CD4-positive, CD25-positive, alpha-beta regulatory T cell (primary cell): ENCODE data around the gene ZMYM3. TPM values are rescaled to one million over a fixed set of nuclear protein-coding genes. Genes with fewer than 3 reads are reported as not detected.
"Not testable (repeated sequence)": the region's sequence is repeated elsewhere in the genome, so short reads cannot be mapped to it uniquely, and the experiment has no call there.

ENCODE experiments used
- ATAC-seq, 2 donors: fragments of 150-1000 bp; cut with Tn5 transposase; one replicate each; pipeline ENCODE4 v1.10.0; 2021; ENCODE audit warnings: low read depth in 2 of 2, moderate number of reproducible peaks in 2 of 2, moderate library complexity in 1 of 2
- DNase-seq, 3 donors: peaks; one replicate each; pipeline versions ENCODE4 v3.0.0 to v3.0.0-alpha.2; 2012 to 2022; ENCODE audit warnings: mixed read lengths in 1 of 3
- H3K27ac ChIP-seq: one replicate; pipeline ENCODE4 v1.7.0; 2013; ENCODE audit warnings: mild to moderate bottlenecking, low read length; ENCODE audit not compliant: insufficient read depth, poor library complexity, severe bottlenecking
- H3K27me3 ChIP-seq: one replicate; pipeline ENCODE4 v1.7.0; 2013; ENCODE audit warnings: low read length; ENCODE audit not compliant: control insufficient read depth, insufficient read depth
- H3K36me3 ChIP-seq: one replicate; pipeline ENCODE4 v1.7.0; 2013; ENCODE audit warnings: mild to moderate bottlenecking, low read length, moderate library complexity; ENCODE audit not compliant: control insufficient read depth, insufficient read depth
- H3K4me1 ChIP-seq: 2 replicates; pipeline ENCODE4 v1.7.0; 2013; ENCODE audit warnings: mild to moderate bottlenecking, low read length; ENCODE audit not compliant: insufficient read depth, control insufficient read depth, poor library complexity, severe bottlenecking
- H3K4me3 ChIP-seq: one replicate; pipeline ENCODE4 v1.7.0; 2013; ENCODE audit warnings: low read depth, mild to moderate bottlenecking, low read length, moderate library complexity
- H3K9me3 ChIP-seq, 2 experiments: 1 replicate in 1 of 2; 2 replicates in 1 of 2; pipeline ENCODE4 v1.7.0; 2013; ENCODE audit warnings: low read length in 2 of 2, mild to moderate bottlenecking in 1 of 2, moderate library complexity in 1 of 2; ENCODE audit not compliant: control insufficient read depth in 2 of 2
- H3K27ac Mint-ChIP-seq, 3 donors: one replicate each; pipeline ENCODE4 v1.8.0; 2020 to 2022; ENCODE audit warnings: mild to moderate bottlenecking in 3 of 3, mixed read lengths in 3 of 3, moderate library complexity in 2 of 3
- H3K27me3 Mint-ChIP-seq: one replicate; pipeline ENCODE4 v1.8.0; 2022; ENCODE audit warnings: mild to moderate bottlenecking, mixed read lengths
- H3K36me3 Mint-ChIP-seq: one replicate; pipeline ENCODE4 v1.8.0; 2020; ENCODE audit warnings: mixed read lengths
- H3K4me1 Mint-ChIP-seq, 4 donors: one replicate each; pipeline ENCODE4 v1.8.0; 2020 to 2022; ENCODE audit warnings: mixed read lengths in 4 of 4, mild to moderate bottlenecking in 1 of 4
- H3K4me3 Mint-ChIP-seq, 4 donors: one replicate each; pipeline ENCODE4 v1.8.0; 2020 to 2022; ENCODE audit warnings: mild to moderate bottlenecking in 4 of 4, mixed read lengths in 4 of 4, moderate library complexity in 3 of 4
- H3K9me3 Mint-ChIP-seq, 7 donors: one replicate each; pipeline ENCODE4 v1.8.0; 2020 to 2022; ENCODE audit warnings: mixed read lengths in 7 of 7, mild to moderate bottlenecking in 3 of 7, moderate library complexity in 2 of 7
- polyA plus RNA-seq, 4 donors: library from polyadenylated mRNA; unstranded; fragments of 300-500 nt; fragmentation: Illumina TruSeq; gene quantifications; one replicate each; pipeline ENCODE4 v1.2.3, GENCODE V29; 2021
- total RNA-seq: library from RNA; stranded (reverse); gene quantifications from one replicate; pipeline ENCODE4 v1.2.3, GENCODE V29; 2022

The ZMYM3 gene
- total and polyA plus RNA-seq, 5 donors from 2014 or later, result 4.9 to 19.5 (median 7.0) TPM

DNA sequence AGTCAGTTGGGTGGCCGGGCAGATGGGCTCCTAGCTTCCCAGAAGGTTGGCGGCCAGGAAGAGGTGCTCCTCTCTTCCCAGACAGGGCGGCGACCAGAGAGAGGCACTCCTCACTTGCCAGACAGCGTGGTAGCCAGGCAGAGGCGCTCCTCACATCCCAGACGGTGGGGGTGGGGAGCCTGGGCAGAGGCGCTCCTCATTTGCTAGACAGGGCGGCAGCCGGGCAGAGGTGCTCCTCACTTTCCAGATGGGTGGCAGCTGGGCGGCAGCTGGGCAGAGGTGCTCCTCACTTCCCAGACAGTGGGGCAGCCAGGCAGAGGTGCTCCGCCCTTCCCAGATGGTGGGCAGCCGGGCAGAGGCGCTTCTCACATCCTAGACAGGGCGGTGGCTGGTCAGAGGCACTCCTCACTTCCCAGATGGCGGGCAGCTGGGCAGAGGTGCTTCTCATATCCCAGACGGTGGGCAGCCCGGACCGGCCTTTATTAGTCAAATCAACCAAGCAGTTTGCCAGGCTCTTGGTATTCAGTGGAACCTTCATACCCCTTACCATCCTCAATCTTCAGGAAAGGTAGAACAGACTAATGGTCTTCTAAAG lies 16.0 kb upstream of the ZMYM3 start:
- Mint-ChIP-seq H3K9me3 (peaks cover 0 to 1% (median 0%) of the 10 kb centered on the region in 7 donors), H3K4me3 (no peak overlapping the region), H3K27ac (no peak overlapping the region), H3K36me3 (no peaks in the 10 kb centered on the region), H3K27me3 (no peaks in the 10 kb centered on the region), H3K4me1 (no peaks in the 10 kb centered on the region)
- no peaks in the 10 kb centered on the region for H3K9me3 ChIP-seq
- H3K27ac ChIP-seq, result no peak overlapping the region
- ATAC-seq, result no peak
- no peak overlapping the region for H3K4me3 ChIP-seq
- no peak for DNase-seq
- H3K27me3 ChIP-seq, result no peaks in the 10 kb centered on the region
- no peaks in the 10 kb centered on the region for H3K4me1 ChIP-seq
- H3K36me3 ChIP-seq, result no peaks in the 10 kb centered on the region

DNA sequence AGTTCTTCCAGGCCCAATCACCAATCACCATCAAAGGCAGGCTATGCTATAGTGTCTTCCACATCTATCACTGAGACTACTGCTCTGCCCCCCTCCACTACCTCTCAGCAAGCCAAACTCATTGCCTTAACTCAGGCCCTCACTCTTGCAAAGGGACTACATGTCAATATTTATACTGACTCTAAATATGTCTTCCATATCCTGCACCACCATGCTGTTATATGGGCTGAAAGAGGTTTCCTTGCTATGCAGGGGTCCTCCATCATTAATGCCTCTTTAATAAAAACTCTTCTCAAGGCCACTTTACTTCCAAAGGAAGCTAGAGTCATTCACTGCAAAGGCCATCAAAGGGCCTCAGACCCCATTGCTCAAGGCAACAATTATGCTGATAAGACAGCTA lies 14.7 kb upstream of the ZMYM3 start:
- H3K27ac Mint-ChIP-seq, H3K27me3 Mint-ChIP-seq, H3K36me3 ChIP-seq, DNase-seq, H3K27ac ChIP-seq, H3K9me3 Mint-ChIP-seq, H3K27me3 ChIP-seq, H3K9me3 ChIP-seq, ATAC-seq, H3K4me3 Mint-ChIP-seq, H3K4me3 ChIP-seq, H3K36me3 Mint-ChIP-seq, H3K4me1 Mint-ChIP-seq, H3K4me1 ChIP-seq: not testable (repeated sequence)

DNA sequence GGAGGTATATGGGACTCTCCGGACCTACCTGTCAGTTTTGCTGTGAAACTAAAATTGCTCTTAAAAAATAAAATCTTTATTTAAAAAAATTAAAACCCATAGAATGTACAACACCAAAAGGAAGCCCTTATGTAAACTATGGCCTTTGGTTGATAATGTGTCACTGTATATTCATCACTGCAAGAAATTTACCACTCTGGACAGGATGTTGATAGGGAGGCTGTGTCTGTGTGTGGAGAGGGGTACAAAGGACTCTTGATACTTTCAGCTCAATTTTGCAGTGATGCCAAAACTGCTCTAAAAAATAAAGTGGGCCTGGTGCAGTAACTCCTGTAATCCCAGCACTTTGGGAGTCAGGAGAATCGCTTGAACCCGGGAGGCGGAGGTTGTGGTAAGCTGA lies 2.9 kb upstream of the ZMYM3 start:
- Histone ChIP-seq H3K4me1 (peaks cover 20% of the 10 kb centered on the region), H3K27ac (no peak overlapping the region), H3K36me3 (no peaks in the 10 kb centered on the region), H3K4me3 (no peak overlapping the region), H3K27me3 (no peaks in the 10 kb centered on the region), H3K9me3 (no peaks in the 10 kb centered on the region)
- H3K27me3 Mint-ChIP-seq, result no peaks in the 10 kb centered on the region
- H3K9me3 Mint-ChIP-seq, result no peaks in the 10 kb centered on the region
- ATAC-seq, result no peak
- H3K36me3 Mint-ChIP-seq, result no peaks in the 10 kb centered on the region
- no peak overlapping the region for H3K27ac Mint-ChIP-seq
- no peak for DNase-seq
- peaks cover 0 to 21% (median 8%) of the 10 kb centered on the region in 4 donors for H3K4me1 Mint-ChIP-seq
- peak overlapping the region in 2 of 4 donors; percentile 63 to 85 for H3K4me3 Mint-ChIP-seq

DNA sequence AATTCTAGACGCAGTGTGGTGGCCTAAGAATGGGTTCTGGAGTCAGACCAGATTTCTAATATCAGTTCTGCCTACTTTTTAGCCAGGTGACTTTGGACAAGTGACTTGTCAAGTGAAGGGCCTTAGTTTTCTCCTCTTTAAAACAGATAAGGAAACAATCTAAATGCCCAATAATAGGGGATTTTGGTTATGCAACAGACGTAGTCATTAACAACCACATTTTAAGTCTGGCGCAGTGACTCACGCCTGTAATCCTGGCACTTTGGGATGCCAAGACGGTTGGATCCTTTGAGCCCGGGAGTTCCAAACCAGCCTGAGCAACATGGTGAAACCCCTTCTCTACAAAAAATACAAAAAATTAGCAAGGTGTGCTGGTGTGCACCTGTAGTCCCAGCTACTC lies 2.1 kb upstream of the ZMYM3 start:
- H3K36me3 Mint-ChIP-seq, result no peaks in the 10 kb centered on the region
- ATAC-seq, result no peak
- H3K4me3 Mint-ChIP-seq, result peak overlapping the region in 3 of 4 donors; percentile 88 to 95 (median 91)
- DNase-seq, result no peak
- H3K4me1 Mint-ChIP-seq, result peaks cover 0 to 29% (median 11%) of the 10 kb centered on the region in 4 donors
- no peaks in the 10 kb centered on the region for H3K27me3 Mint-ChIP-seq
- no peak overlapping the region for H3K4me3 ChIP-seq
- H3K27ac Mint-ChIP-seq, result peak overlapping the region in 2 of 3 donors; percentile 88 to 94
- no peaks in the 10 kb centered on the region for H3K36me3 ChIP-seq
- no peaks in the 10 kb centered on the region for H3K27me3 ChIP-seq
- no peaks in the 10 kb centered on the region for H3K9me3 Mint-ChIP-seq
- peaks cover 22% of the 10 kb centered on the region for H3K4me1 ChIP-seq
- H3K9me3 ChIP-seq, result no peaks in the 10 kb centered on the region
- peak overlapping the region; percentile 86 for H3K27ac ChIP-seq

DNA sequence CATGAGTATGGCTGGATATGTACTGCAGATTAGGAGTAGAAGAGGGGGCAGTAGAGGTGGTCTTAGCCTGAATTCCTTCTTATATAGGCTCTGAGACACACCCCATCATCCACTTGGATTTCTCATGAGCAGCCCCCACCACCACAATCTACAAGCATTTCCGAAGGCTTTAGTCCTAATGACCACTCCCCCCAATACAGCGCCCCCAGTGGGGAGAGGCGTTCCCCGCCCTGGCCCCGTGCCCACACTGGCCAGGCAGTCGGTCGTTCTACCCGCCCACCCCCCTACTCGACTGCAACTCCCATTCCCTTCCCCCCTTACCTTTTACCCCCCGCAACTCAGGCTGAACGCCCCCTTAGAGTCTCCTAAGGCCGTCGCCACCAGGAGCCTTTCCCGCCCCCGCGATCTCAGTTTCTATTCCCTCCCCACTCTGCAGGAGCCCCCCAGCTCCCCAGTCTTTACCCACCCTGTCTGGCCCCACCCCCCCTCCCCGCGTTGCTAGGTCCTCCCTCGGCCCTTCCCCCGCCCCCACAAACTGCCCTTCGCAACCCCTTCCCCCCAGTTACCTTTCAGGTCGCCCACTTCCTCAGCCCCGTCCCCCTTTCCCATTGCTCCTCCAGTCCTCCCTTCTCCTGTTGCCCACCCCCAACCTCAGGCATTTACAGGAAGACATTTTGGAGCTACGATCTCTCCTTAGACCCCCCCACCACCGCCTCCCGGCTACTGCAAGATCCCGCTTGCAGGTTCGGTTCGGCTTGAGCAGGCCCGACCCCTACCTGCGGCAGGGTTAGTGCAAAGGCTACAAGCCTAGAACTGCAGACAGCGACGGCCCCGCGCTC lies 468 bp downstream of the ZMYM3 start:
- Mint-ChIP-seq H3K27me3 (no peaks in the 10 kb centered on the region), H3K4me1 (peaks cover 0 to 33% (median 17%) of the 10 kb centered on the region in 4 donors), H3K36me3 (peaks cover 4% of the 10 kb centered on the region), H3K4me3 (peak overlapping the region; percentile 88 to 99 (median 93)), H3K27ac (peak overlapping the region; percentile 66 to 94 (median 88)), H3K9me3 (no peaks in the 10 kb centered on the region)
- Histone ChIP-seq H3K9me3 (no peaks in the 10 kb centered on the region), H3K27me3 (no peaks in the 10 kb centered on the region), H3K36me3 (peaks cover 4% of the 10 kb centered on the region), H3K4me3 (peak overlapping the region; percentile 64), H3K4me1 (peaks cover 22% of the 10 kb centered on the region), H3K27ac (peak overlapping the region; percentile 14)
- ATAC-seq, result no peak
- DNase-seq, result peak; percentile 5 to 22 (median 22)

DNA sequence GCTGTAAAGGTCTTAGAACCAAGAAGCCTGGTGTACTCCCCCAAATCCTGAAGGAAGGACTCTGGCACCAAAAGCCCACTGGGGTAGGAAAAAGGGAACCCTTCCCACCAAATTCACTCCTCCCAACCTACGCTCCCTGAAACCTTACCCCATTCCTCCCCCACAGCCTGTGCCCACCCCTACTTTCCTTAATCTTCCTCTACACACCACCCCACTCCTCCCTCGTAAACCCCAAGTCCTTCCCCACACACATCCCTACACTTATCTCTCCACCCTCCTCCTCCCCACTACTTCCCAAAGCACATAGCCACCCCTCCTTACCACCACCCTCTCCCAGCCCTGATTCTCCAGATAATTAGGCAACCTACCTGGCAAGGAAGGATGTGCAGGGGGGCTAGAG lies 1.7 kb downstream of the ZMYM3 start:
- no peak for ATAC-seq
- no peak overlapping the region for H3K4me3 ChIP-seq
- Mint-ChIP-seq H3K4me1 (peaks cover 0 to 33% (median 17%) of the 10 kb centered on the region in 4 donors), H3K4me3 (peak overlapping the region; percentile 46 to 91 (median 81)), H3K36me3 (peaks cover 4% of the 10 kb centered on the region), H3K27me3 (no peaks in the 10 kb centered on the region), H3K9me3 (no peaks in the 10 kb centered on the region), H3K27ac (peak overlapping the region in 1 of 3 donors; percentile 76)
- H3K9me3 ChIP-seq, result no peaks in the 10 kb centered on the region
- H3K4me1 ChIP-seq, result peaks cover 22% of the 10 kb centered on the region
- no peak for DNase-seq
- H3K27ac ChIP-seq, result no peak overlapping the region
- H3K27me3 ChIP-seq, result no peaks in the 10 kb centered on the region
- peaks cover 10% of the 10 kb centered on the region for H3K36me3 ChIP-seq

DNA sequence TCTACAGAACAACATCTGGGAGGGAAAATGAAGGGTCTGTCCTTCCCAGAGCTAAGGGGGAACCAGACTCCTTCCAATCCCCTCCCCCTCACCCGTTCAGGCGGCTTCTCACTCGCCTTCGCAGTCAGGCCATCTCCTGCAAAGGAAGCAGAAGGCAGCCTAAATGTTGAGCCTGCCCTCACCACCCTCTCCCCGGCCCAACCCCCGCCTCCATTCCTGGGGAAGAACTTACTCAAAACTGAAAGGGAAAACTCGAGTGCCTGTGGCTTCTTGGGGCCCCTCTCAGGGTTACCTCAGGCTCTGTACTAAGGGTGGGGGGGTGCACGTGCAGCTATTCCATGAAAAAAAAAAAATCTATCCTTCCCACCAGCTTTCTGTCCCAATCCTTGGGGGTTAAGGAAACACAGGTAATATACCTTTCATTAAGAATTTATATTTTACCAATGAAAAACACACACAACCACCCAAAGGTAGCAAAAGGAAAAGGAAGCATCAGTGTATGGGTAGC lies 2.4 kb downstream of the ZMYM3 start:
- Mint-ChIP-seq H3K36me3 (peaks cover 4% of the 10 kb centered on the region), H3K4me3 (peak overlapping the region in 3 of 4 donors; percentile 72 to 91 (median 90)), H3K27me3 (no peaks in the 10 kb centered on the region), H3K27ac (no peak overlapping the region), H3K4me1 (peaks cover 0 to 33% (median 17%) of the 10 kb centered on the region in 4 donors), H3K9me3 (no peaks in the 10 kb centered on the region)
- H3K36me3 ChIP-seq, result peaks cover 15% of the 10 kb centered on the region
- H3K27me3 ChIP-seq, result no peaks in the 10 kb centered on the region
- ATAC-seq (no peak), DNase-seq (no peak)
- no peak overlapping the region for H3K27ac ChIP-seq
- peaks cover 22% of the 10 kb centered on the region for H3K4me1 ChIP-seq
- H3K9me3 ChIP-seq, result no peaks in the 10 kb centered on the region
- no peak overlapping the region for H3K4me3 ChIP-seq
